GM13976 (cell line): ENCODE data around the gene CNIH3.
"Not testable (repeated sequence)": the region's sequence is repeated elsewhere in the genome, so short reads cannot be mapped to it uniquely, and the experiment has no call there.

Experiments used
- DNase-seq: peaks from one replicate; pipeline ENCODE4 v3.0.0; 2012; ENCODE audit warnings: low spot score
- CTCF ChIP-seq: IDR thresholded peaks from 2 replicates; pipeline ENCODE4 v1.5.1; 2012; ENCODE audit warnings: borderline replicate concordance, mild to moderate bottlenecking; ENCODE audit not compliant: insufficient read depth; ENCODE audit errors: extremely low read depth, missing control alignments, control extremely low read depth
- in situ Hi-C: fragments of 300-500 bp; cut with MboI; formaldehyde crosslinking; loops from one replicate; pipeline ENCODE4 v1.12.0; 2022; ENCODE audit warnings: low sequenced_read_pairs, mixed read lengths, inconsistent platforms; ENCODE audit not compliant: unreplicated experiment

Gene CNIH3

GRCh38 chr1:224615861-224616755, at the start of gene CNIH3:
TSS of gene CNIH3 (plus strand) at chr1:224616317. CDS start at chr1:224617175, 858 bp downstream.
- in situ Hi-C loops, result no loop called here
- DNase-seq, result peak; percentile 54
- TF ChIP-seq CTCF, result no peak

- DNase-seq, in situ Hi-C loops: not testable (repeated sequence)
Observed at GRCh38 chr1:224566492-224566891, 49.6 kb upstream of the CNIH3 start.

- no peak for TF ChIP-seq CTCF
- no peak for DNase-seq
- in situ Hi-C loops, result no loop called here
Observed at GRCh38 chr1:224569276-224569675, 46.8 kb upstream of the CNIH3 start.

- in situ Hi-C loops, DNase-seq: not testable (repeated sequence)
Observed at GRCh38 chr1:224571975-224572374, 44.1 kb upstream of the CNIH3 start.

- DNase-seq, result no peak
- in situ Hi-C loops, result no loop called here
- TF ChIP-seq CTCF, result no peak
Observed at GRCh38 chr1:224579526-224579925, 36.6 kb upstream of the CNIH3 start.

GRCh38 chr1:224580006-224580405, 36.1 kb upstream of the CNIH3 start:
- no peak for DNase-seq
- TF ChIP-seq CTCF, result no peak
- in situ Hi-C loops, result no loop called here

GRCh38 chr1:224582041-224582440, 34.1 kb upstream of the CNIH3 start:
- no peak for DNase-seq
- no peak for TF ChIP-seq CTCF
- in situ Hi-C loops, result no loop called here
